Panc1 (cell line): ENCODE data around the gene TUBB2B. TPM values are rescaled to one million over a fixed set of nuclear protein-coding genes. Genes with fewer than 3 reads are reported as not detected.

Experiments used
- ATAC-seq: fragments of 200-7000 bp; cut with Tn5 transposase; 2 replicates; pipeline ENCODE4 v1.9.1; 2020; ENCODE audit warnings: mild to moderate bottlenecking, moderate library complexity
- BruUV-seq: library from RNA; stranded (reverse); fragments of 400-500 nt; replicated peaks from 2 replicates; lab custom pipeline; 2021; lab: Mats Ljungman, UMichigan
- CTCF ChIA-PET: fragments of 300-600 bp; sonication (Branson Sonifier 250); formaldehyde crosslinking; loops from one replicate; lab custom pipeline; 2022; ENCODE audit warnings: antibody characterized with exemption; lab: Charles Lee
- POLR2A ChIA-PET: fragments of 300-600 bp; sonication (Branson Sonifier 250); formaldehyde crosslinking; loops from one replicate; lab custom pipeline; 2022; ENCODE audit warnings: antibody characterized with exemption; lab: Charles Lee
- DNase-seq: peaks from one replicate; pipeline ENCODE4 v3.0.0-alpha.2; 2010; ENCODE audit warnings: low read depth, low spot score
- H3K27ac ChIP-seq: 2 replicates; pipeline ENCODE4 v1.5.1; 2011; ENCODE audit warnings: mild to moderate bottlenecking, low read length, inconsistent platforms
- H3K27me3 ChIP-seq: fragments of 200-500 bp; sonication (Bioruptor generic); 2 replicates; pipeline ENCODE4 v1.6.0; 2014; ENCODE audit warnings: low read length, inconsistent platforms; ENCODE audit not compliant: control insufficient read depth, insufficient read depth
- H3K36me3 ChIP-seq: fragments of 200-500 bp; sonication (Bioruptor generic); 2 replicates; pipeline ENCODE4 v1.5.1; 2014; ENCODE audit warnings: inconsistent platforms, mild to moderate bottlenecking, low read length, moderate library complexity; ENCODE audit not compliant: control insufficient read depth, insufficient read depth
- H3K4me1 ChIP-seq: 2 replicates; pipeline ENCODE4 v1.5.1; 2011; ENCODE audit warnings: inconsistent platforms, mild to moderate bottlenecking, low read length, moderate library complexity; ENCODE audit not compliant: control insufficient read depth, insufficient read depth
- H3K4me3 ChIP-seq, 2 experiments: 2 replicates each; pipeline ENCODE4 v1.5.1; 2011 to 2012; ENCODE audit warnings: low read depth in 2 of 2, low read length in 2 of 2, mild to moderate bottlenecking in 2 of 2, inconsistent platforms in 1 of 2, moderate library complexity in 1 of 2
- H3K9me3 ChIP-seq: fragments of 200-500 bp; sonication (Bioruptor generic); 2 replicates; pipeline ENCODE4 v1.5.1; 2014; ENCODE audit warnings: low read depth, mild to moderate bottlenecking, inconsistent platforms, low read length, moderate library complexity; ENCODE audit not compliant: control insufficient read depth, insufficient read depth
- POLR2AphosphoS5 ChIP-seq: IDR thresholded peaks from 2 replicates; pipeline ENCODE4 v1.6.1; 2012; ENCODE audit warnings: mild to moderate bottlenecking, low read depth, low read length, moderate library complexity
- SIN3A ChIP-seq: IDR thresholded peaks from 2 replicates; pipeline ENCODE4 v1.6.1; 2012; ENCODE audit warnings: low read depth, mild to moderate bottlenecking, low read length, moderate library complexity, borderline replicate concordance; ENCODE audit not compliant: insufficient read depth
- TCF7L2 ChIP-seq: IDR thresholded peaks from 2 replicates; pipeline ENCODE4 v1.6.1; 2011; ENCODE audit warnings: mild to moderate bottlenecking, low read depth, low read length, inconsistent platforms
- in situ Hi-C: cut with HindIII; loops from 2 replicates; pipeline ENCODE4 v1.10.0; 2016; ENCODE audit warnings: low sequenced_read_pairs, low pct_unique_long_range_greater_than_20kb
- intact Hi-C: fragments of 100-400 bp; cut with micrococcal nuclease; formaldehyde crosslinking; loops from one replicate; pipeline ENCODE4 v1.10.0; 2022; ENCODE audit not compliant: unreplicated experiment
- total RNA-seq: library from RNA; stranded (reverse); gene quantifications from one replicate; pipeline ENCODE4 v1.2.1, GENCODE V29; 2021; ENCODE audit not compliant: unreplicated experiment
- TF ChIP-seq, protein P1 (sequence below): fragments of 450-650 bp; IDR thresholded peaks from 2 replicates; pipeline ENCODE4 v1.5.1; 2017; ENCODE audit warnings: mild to moderate bottlenecking
- TF ChIP-seq, protein P2 (sequence below), 2 experiments: IDR thresholded peaks; 2 replicates each; pipeline ENCODE4 v1.6.1; 2011 to 2012; ENCODE audit warnings: low read depth in 2 of 2, control low read depth in 1 of 2, low read length in 1 of 2, mild to moderate bottlenecking in 1 of 2, moderate library complexity in 1 of 2; ENCODE audit not compliant: insufficient read depth in 1 of 2

The TUBB2B gene
- total RNA-seq, 1 experiment from 2014 or later = 22.7 TPM

DNA sequence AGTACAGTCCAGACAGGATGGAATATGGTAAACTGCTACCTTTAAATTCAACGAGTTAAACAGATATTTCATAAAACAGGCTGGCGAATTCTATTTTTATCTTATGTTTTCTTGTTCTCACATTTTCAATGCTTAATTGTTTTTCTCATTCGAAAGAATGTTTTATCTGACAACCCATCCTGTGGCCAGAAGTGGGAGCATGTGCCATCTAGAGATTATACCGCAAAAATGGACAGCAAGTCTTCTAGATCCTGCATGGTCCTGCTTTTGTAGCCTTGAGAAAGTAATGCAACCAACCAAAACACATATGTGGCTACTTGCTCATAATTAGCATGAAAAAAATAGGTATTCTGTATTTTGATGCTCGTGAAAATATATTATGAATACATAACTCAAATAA, 30.7 kb downstream of the TUBB2B start:
- ATAC-seq (no peak), DNase-seq (no peak)
- in situ Hi-C loops = no loop called here
- H3K4me3 ChIP-seq = no peak overlapping the region
- intact Hi-C loops = no loop called here
- ChIA-PET CTCF (interaction anchor here (0.6 kb wide), 2 partner anchors 15 to 88 kb away, joined by 4 read pairs; no protein-coding TSS in a partner anchor), POLR2A (no interaction called here)
- no peaks in the 10 kb centered on the region for H3K9me3 ChIP-seq
- no peaks in the 10 kb centered on the region for H3K36me3 ChIP-seq
- no TSS peak for BruUV-seq
- H3K4me1 ChIP-seq = no peaks in the 10 kb centered on the region
- H3K27me3 ChIP-seq = no peaks in the 10 kb centered on the region
- H3K27ac ChIP-seq = no peak overlapping the region
- TF ChIP-seq, protein P1, sequence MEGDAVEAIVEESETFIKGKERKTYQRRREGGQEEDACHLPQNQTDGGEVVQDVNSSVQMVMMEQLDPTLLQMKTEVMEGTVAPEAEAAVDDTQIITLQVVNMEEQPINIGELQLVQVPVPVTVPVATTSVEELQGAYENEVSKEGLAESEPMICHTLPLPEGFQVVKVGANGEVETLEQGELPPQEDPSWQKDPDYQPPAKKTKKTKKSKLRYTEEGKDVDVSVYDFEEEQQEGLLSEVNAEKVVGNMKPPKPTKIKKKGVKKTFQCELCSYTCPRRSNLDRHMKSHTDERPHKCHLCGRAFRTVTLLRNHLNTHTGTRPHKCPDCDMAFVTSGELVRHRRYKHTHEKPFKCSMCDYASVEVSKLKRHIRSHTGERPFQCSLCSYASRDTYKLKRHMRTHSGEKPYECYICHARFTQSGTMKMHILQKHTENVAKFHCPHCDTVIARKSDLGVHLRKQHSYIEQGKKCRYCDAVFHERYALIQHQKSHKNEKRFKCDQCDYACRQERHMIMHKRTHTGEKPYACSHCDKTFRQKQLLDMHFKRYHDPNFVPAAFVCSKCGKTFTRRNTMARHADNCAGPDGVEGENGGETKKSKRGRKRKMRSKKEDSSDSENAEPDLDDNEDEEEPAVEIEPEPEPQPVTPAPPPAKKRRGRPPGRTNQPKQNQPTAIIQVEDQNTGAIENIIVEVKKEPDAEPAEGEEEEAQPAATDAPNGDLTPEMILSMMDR = no peak
- TF ChIP-seq, protein P2, sequence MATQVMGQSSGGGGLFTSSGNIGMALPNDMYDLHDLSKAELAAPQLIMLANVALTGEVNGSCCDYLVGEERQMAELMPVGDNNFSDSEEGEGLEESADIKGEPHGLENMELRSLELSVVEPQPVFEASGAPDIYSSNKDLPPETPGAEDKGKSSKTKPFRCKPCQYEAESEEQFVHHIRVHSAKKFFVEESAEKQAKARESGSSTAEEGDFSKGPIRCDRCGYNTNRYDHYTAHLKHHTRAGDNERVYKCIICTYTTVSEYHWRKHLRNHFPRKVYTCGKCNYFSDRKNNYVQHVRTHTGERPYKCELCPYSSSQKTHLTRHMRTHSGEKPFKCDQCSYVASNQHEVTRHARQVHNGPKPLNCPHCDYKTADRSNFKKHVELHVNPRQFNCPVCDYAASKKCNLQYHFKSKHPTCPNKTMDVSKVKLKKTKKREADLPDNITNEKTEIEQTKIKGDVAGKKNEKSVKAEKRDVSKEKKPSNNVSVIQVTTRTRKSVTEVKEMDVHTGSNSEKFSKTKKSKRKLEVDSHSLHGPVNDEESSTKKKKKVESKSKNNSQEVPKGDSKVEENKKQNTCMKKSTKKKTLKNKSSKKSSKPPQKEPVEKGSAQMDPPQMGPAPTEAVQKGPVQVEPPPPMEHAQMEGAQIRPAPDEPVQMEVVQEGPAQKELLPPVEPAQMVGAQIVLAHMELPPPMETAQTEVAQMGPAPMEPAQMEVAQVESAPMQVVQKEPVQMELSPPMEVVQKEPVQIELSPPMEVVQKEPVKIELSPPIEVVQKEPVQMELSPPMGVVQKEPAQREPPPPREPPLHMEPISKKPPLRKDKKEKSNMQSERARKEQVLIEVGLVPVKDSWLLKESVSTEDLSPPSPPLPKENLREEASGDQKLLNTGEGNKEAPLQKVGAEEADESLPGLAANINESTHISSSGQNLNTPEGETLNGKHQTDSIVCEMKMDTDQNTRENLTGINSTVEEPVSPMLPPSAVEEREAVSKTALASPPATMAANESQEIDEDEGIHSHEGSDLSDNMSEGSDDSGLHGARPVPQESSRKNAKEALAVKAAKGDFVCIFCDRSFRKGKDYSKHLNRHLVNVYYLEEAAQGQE (IDR thresholded peaks at IDR 0.05; ENCODE audit: insufficient read depth in 1 of 2, low read depth in 2 of 2, low read length in 1 of 2) = no peak
- TF ChIP-seq SIN3A (no peak), TCF7L2 (no peak), POLR2AphosphoS5 (no peak)

DNA sequence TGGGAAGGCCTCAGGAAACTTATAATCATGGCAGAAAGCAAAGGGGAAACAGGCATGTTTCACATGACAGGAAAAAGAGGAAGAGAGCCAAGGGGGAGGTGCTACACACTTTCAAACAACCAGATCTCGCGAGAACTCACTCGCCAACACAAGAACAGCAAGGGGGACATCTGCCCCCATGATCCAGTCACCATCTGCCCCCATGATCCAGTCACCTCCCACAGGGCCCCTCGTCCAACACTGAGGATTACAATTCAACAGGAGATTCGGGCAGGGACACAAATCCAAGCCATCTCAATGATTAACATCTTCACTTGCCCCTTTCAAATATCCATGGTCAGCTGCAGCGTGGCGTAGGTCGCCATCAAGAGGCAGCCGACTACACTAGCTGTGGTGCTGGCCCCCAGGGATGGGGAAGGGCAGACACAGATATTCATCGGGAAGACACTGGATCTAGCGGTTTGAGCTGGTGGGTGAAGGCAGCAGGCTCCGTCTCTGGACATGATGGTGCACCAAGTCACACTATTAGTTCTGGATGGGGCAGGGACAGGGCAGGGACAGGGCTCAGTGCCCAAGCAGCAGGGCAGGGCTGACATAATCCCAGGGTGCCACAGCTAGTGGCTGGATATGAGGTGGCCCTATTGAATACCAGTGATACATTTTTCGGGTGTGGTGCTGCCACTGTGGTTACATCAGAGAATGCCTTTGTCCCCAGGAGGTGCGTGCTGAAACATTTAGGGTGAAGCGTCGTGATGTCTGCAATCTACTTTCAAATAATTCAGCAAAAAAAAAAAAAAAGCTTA, 31.6 kb downstream of the TUBB2B start:
- no peak overlapping the region for H3K4me3 ChIP-seq
- intact Hi-C loops = no loop called here
- no peaks in the 10 kb centered on the region for H3K4me1 ChIP-seq
- ChIA-PET POLR2A (no interaction called here), CTCF (interaction anchor here (0.6 to 0.7 kb wide), 3 partner anchors 14 to 221 kb away, joined by 3 to 4 read pairs (median 4); no protein-coding TSS in a partner anchor)
- TF ChIP-seq, protein P1 = peak; percentile 16
- TF ChIP-seq SIN3A = no peak
- TF ChIP-seq POLR2AphosphoS5 = no peak
- no peak for TF ChIP-seq TCF7L2
- TF ChIP-seq, protein P2 (IDR thresholded peaks at IDR 0.05; ENCODE audit: insufficient read depth in 1 of 2, low read depth in 2 of 2, low read length in 1 of 2) = no peak
- DNase-seq = no peak
- H3K9me3 ChIP-seq = no peaks in the 10 kb centered on the region
- ATAC-seq = peak; percentile 83; the same call in 1 of the 2 replicates
- H3K27ac ChIP-seq = no peak overlapping the region
- H3K36me3 ChIP-seq = no peaks in the 10 kb centered on the region
- no TSS peak for BruUV-seq
- H3K27me3 ChIP-seq = no peaks in the 10 kb centered on the region
- in situ Hi-C loops = no loop called here
